IMR-90 (cell line): Measurements from ENCODE around the gene NDUFB10.

ENCODE experiments used
- BHLHE40 ChIP-seq: fragments of 150-350 bp; IDR thresholded peaks from 2 replicates; pipeline ENCODE4 v1.6.1; 2016; ENCODE audit warnings: mild to moderate bottlenecking, low read depth, low read length
- CEBPB ChIP-seq: IDR thresholded peaks from 2 replicates; pipeline ENCODE4 v1.6.1; 2012; ENCODE audit warnings: low read depth, low read length, improper control_type of control experiment
- FOS ChIP-seq: fragments of 150-350 bp; IDR thresholded peaks from 2 replicates; pipeline ENCODE4 v1.6.1; 2016; ENCODE audit warnings: low read depth, low read length
- MAFK ChIP-seq: IDR thresholded peaks from 2 replicates; pipeline ENCODE4 v1.6.1; 2012; ENCODE audit warnings: low read depth, low read length, improper control_type of control experiment
- MXI1 ChIP-seq: IDR thresholded peaks from 2 replicates; pipeline ENCODE4 v1.6.1; 2012; ENCODE audit warnings: low read depth, mild to moderate bottlenecking, low read length, moderate library complexity, borderline replicate concordance
- NFE2L2 ChIP-seq: fragments of 150-350 bp; IDR thresholded peaks from 2 replicates; pipeline ENCODE4 v1.6.1; 2016; ENCODE audit warnings: low read depth, mild to moderate bottlenecking, low read length
- POLR2A ChIP-seq: IDR thresholded peaks from 2 replicates; pipeline ENCODE4 v1.6.1; 2012; ENCODE audit warnings: mild to moderate bottlenecking, low read depth, low read length
- TF ChIP-seq, protein P1 (sequence below): conservative IDR thresholded peaks from 2 replicates; pipeline ENCODE4 v1.5.1; 2012; ENCODE audit warnings: mild to moderate bottlenecking, low read depth, low read length, improper control_type of control experiment
- TF ChIP-seq, protein P2 (sequence below): fragments of 150-350 bp; IDR thresholded peaks from 2 replicates; pipeline ENCODE4 v1.6.1; 2017; ENCODE audit warnings: mild to moderate bottlenecking, antibody characterized with exemption, low read length, low read depth

DNA sequence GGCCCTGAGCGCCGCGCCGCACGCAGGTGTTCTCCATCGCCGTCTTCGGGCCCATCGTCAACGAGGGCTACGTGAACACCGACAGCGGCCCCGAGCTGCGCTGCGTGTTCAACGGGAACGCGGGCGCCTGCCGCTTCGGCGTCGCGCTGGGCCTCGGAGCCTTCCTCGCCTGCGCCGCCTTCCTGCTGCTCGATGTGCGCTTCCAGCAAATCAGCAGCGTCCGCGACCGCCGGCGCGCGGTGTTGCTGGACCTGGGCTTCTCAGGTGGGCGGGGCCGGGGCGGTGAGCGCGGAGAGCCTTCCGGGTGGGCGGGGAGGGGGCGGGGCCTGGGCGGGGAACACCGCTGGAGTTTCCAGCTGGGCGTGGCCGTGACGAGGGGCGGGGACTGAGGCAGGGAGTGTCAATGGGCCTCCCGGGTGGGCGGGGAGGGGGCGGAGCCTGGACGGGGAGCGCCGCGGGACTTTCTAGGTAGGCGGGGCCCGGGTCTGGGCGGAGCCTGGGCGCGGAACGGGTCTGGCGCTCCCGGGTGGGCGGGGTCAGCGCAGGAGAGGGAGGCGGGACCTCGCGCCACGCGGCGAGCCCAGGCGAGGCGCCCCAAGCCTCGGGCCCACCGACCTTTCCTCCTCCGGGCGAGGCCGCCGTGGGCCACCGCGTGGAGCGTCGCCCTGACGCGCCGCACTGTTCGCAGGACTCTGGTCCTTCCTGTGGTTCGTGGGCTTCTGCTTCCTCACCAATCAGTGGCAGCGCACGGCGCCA is 32.8 kb downstream of the NDUFB10 start:
- TF ChIP-seq, protein P1, sequence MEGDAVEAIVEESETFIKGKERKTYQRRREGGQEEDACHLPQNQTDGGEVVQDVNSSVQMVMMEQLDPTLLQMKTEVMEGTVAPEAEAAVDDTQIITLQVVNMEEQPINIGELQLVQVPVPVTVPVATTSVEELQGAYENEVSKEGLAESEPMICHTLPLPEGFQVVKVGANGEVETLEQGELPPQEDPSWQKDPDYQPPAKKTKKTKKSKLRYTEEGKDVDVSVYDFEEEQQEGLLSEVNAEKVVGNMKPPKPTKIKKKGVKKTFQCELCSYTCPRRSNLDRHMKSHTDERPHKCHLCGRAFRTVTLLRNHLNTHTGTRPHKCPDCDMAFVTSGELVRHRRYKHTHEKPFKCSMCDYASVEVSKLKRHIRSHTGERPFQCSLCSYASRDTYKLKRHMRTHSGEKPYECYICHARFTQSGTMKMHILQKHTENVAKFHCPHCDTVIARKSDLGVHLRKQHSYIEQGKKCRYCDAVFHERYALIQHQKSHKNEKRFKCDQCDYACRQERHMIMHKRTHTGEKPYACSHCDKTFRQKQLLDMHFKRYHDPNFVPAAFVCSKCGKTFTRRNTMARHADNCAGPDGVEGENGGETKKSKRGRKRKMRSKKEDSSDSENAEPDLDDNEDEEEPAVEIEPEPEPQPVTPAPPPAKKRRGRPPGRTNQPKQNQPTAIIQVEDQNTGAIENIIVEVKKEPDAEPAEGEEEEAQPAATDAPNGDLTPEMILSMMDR, result no peak
- TF ChIP-seq POLR2A (no peak), FOS (no peak), BHLHE40 (no peak), CEBPB (no peak), NFE2L2 (no peak), MXI1 (no peak), MAFK (no peak)
- TF ChIP-seq, protein P2, sequence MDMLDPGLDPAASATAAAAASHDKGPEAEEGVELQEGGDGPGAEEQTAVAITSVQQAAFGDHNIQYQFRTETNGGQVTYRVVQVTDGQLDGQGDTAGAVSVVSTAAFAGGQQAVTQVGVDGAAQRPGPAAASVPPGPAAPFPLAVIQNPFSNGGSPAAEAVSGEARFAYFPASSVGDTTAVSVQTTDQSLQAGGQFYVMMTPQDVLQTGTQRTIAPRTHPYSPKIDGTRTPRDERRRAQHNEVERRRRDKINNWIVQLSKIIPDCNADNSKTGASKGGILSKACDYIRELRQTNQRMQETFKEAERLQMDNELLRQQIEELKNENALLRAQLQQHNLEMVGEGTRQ, result no peak
